Neural progenitor cell (in vitro differentiated cells): ENCODE results near the gene LPIN1.

Source experiments
- EZH2 ChIP-seq: fragments of 200-600 bp; sonication (generic); IDR thresholded peaks from 2 replicates; pipeline ENCODE4 v1.6.1; 2017; ENCODE audit warnings: antibody characterized with exemption, mild to moderate bottlenecking, moderate library complexity
- TF ChIP-seq, protein P1 (sequence below): fragments of 200-600 bp; sonication (generic); IDR thresholded peaks from 2 replicates; pipeline ENCODE4 v1.5.1; 2017; ENCODE audit warnings: antibody characterized with exemption, mild to moderate bottlenecking

DNA sequence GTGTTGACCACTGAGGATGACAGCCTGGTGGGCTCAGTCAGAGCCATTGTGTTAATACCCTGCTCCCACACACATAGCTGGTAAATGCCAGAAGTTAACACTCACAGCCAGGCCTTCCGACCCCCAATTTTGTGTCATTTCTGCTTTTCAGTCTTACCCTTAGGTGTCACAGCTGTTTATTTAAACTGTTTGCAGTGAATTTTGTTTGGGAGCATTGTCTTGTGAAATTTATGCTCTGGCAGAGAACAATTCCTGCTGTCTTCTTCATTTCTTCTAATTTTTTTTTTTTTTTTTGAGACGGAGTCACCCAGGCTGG lies 8.2 kb downstream of the LPIN1 start:
- TF ChIP-seq, protein P1, sequence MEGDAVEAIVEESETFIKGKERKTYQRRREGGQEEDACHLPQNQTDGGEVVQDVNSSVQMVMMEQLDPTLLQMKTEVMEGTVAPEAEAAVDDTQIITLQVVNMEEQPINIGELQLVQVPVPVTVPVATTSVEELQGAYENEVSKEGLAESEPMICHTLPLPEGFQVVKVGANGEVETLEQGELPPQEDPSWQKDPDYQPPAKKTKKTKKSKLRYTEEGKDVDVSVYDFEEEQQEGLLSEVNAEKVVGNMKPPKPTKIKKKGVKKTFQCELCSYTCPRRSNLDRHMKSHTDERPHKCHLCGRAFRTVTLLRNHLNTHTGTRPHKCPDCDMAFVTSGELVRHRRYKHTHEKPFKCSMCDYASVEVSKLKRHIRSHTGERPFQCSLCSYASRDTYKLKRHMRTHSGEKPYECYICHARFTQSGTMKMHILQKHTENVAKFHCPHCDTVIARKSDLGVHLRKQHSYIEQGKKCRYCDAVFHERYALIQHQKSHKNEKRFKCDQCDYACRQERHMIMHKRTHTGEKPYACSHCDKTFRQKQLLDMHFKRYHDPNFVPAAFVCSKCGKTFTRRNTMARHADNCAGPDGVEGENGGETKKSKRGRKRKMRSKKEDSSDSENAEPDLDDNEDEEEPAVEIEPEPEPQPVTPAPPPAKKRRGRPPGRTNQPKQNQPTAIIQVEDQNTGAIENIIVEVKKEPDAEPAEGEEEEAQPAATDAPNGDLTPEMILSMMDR: no peak
- TF ChIP-seq EZH2: no peak
